ENCODE data around the gene CCNDBP1.
"Not testable (repeated sequence)": the region's sequence is repeated elsewhere in the genome, so short reads cannot be mapped to it uniquely, and the experiment has no call there.

Gene CCNDBP1

GRCh38 chr15:43194795-43195194 is 9.6 kb downstream of the CCNDBP1 start:
- no peak for DNase-seq

- no peak for DNase-seq
Measured at GRCh38 chr15:43196760-43197548, 11.8 kb downstream of the CCNDBP1 start.

- DNase-seq, result not testable (repeated sequence)
Measured at GRCh38 chr15:43197773-43198172, 12.6 kb downstream of the CCNDBP1 start.

GRCh38 chr15:43198556-43198955 is 13.4 kb downstream of the CCNDBP1 start:
- not testable (repeated sequence) for DNase-seq

- no peak for DNase-seq
Measured at GRCh38 chr15:43198992-43199391, 13.8 kb downstream of the CCNDBP1 start.

- DNase-seq, result no peak
Measured at GRCh38 chr15:43199945-43200488, 14.8 kb downstream of the CCNDBP1 start.

DNA sequence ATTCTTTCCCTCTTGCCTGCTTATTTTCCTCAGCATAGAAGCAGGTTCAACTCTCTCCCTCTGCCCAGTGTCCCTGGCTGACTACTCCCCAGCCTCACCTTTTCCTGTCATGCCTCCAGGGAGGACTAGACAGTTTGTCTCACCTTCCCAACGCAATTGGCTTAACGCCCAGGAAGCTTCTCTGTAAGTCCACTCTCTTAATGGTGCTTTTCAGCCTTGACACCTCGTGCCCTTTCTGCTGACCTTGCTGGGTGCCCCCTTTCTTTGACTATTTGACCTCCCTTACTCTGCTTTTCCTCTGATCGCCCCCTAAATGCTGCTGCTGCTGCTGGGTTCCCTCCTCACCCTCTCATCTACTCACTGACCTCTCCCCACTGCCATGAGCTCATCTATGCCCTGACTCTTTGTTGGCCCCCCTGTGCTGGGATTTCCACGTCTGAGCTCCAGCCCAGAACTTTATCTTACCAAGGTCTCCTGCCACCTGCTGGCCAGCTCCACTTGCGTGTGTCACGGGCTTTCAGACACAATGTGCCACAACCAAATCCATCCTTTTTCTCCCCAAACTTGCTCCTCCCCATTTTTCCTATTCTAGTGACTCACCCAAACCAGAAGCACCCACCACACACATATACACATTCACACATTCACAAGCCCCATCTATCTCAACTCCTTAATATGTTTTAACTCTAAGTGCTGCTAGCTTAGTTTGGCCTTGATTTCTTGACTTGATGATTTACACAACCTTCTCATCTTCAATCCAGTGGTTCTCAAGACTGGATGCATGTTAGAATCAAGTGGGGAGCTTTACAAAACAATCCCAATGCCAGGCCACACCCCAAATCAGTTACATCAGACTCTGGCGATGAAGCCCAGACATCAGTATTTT is 19.1 kb downstream of the CCNDBP1 start:
- DNase-seq, result peak; percentile 55

GRCh38 chr15:43206054-43206453 is 20.9 kb downstream of the CCNDBP1 start:
- DNase-seq, result no peak

DNA sequence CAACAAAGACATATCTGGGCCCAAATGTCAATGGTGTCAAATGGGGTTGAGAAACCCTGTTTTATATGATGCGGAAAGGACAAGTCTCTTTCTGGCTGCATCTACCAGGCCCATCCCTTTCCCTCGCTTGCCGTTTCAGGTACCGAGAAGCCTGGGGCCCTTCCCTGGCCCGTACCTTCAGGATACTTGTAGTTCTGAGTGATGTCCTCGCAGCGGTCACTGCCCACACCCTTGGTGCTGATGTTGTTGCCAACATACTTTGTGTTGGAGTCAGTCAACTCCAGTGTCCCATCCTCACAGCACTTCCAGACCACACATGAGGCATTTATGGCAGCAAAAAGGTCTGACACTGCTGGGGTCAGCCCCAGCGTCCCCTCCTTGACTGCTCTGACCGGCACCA is 21.8 kb downstream of the CCNDBP1 start:
- DNase-seq, result no peak

GRCh38 chr15:43208052-43209002 is 23.1 kb downstream of the CCNDBP1 start:
- DNase-seq, result no peak

DNA sequence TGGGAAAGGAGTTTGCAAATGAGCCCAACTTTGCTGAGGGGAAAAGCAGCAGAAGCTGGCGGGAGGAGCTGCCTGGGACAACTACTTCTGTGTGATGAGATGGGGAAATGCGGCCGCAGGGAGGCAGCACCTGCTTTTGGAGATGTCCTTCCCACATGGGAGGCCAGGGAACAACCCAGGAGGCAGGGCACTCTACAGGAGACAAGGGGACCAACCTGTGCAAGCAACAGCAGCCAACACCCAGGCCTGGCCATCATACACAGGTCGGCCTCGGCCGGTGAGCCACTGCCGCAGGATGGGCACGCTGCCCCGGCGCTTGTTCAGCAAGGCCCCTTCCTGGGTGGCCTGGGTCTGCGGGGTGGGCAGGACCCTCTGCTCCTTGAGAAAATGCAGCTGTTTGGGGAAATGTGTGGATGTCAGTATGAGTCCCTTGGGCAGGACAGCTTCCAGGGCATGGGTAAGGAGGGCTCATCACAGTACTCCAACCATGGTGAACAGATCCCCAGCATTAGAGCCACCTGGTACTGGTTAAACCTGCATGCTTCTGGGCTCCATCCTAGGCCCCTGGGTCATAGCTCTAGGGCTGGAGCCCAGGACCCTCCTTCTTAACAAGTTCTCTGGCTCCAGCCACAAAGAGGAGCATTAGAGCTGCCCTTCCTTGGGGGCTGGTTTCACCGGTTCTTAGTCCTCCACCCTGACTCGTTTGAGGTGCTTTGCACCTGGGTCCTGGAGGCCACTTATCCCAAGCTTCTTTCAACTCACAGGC is 24.0 kb downstream of the CCNDBP1 start:
- no peak for DNase-seq

GRCh38 chr15:43210172-43210745 is 25.1 kb downstream of the CCNDBP1 start:
- DNase-seq, result no peak

- DNase-seq, result no peak
Measured at GRCh38 chr15:43210807-43211206, 25.6 kb downstream of the CCNDBP1 start.

DNA sequence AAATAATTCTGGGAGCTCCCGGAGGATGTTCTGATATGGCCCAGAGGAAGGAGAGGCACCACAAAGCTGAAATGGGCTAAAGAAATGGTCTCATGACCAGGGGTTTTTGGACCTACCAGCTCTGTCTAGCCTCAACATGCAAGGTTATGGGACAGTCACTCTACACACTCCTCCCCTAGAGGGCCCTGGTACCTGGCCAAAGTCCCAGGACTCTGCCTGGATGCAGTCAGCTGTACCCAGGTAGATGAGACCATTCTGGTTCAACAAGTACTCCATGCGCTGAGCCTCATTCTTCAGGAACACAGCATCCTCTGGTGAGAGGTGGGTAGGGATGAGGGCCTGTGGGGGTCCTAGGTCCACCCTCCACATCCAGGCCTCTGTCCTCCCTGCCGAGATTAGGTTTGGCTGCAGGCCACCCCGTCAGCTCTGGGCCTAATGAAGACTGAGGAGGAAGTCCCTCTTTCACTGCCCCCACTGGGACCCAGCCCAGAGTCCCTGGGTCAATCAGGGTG is 26.1 kb downstream of the CCNDBP1 start:
- no peak for DNase-seq

- no peak for DNase-seq
Measured at GRCh38 chr15:43212299-43212698, 27.1 kb downstream of the CCNDBP1 start.

DNA sequence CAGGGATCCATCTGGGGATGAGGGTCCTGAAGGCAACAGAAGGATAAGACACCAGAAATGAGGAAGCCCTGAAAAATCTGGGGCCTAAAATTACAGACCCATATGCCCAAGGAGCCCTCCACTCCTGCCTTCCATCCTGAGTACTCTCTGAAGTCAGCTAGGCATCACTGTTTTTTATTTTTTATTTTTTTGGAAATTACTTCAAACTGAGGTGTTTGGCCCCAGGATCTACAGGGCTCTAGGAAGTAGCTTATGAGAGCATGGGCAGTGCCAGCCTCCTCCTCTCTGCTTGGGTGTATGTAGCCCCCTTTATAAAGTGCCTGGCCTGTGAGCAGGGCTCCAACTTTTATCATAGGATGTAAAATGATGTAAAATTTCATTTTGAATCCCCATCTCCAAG is 27.7 kb downstream of the CCNDBP1 start:
- no peak for DNase-seq

- no peak for DNase-seq
Measured at GRCh38 chr15:43213466-43213865, 28.3 kb downstream of the CCNDBP1 start.

- no peak for DNase-seq
Measured at GRCh38 chr15:43214169-43214568, 29.0 kb downstream of the CCNDBP1 start.

DNA sequence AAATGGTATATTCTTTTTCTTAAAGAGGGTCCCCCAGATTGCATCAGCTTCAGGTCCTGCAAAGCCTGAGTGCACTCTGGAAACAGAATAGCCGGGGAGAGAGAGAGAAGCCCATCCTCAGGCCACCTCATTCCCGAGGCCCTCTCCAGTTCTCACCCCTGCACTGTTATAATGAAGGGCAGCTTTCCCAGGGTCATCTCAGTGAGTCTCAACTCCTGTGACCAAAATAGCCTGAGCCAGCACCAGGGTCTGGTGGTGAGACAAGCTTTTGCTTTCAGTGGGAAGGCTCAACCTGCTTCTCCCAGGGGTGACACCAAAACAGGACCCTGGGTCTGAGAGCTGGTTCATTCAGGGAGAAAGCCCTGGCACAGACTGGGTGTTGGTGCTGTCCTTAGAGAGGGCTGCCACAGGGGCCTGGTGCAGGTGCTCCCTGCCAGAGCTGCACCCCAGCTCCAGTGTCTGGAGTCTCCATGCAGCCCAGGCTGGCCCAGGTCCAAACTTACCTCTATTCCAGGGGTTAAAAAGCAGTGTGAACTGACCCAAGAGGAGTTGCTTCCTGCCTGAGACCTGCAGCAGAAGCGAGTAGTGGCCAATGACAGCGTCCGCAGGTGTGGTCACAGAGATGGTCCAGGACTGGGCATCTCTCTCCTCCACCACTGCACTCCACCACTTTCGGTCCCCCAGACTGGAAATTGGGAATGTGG is 29.5 kb downstream of the CCNDBP1 start:
- DNase-seq, result no peak

GRCh38 chr15:43215961-43216360 is 30.8 kb downstream of the CCNDBP1 start:
- no peak for DNase-seq

Data from stimulated activated CD4-positive, alpha-beta T cell treated with anti-CD3 and anti-CD28 coated beads, Interleukin-4, amount 100 ng/mL, for 1 hour (primary cell).